ENCODE results near the gene INAFM1.

INAFM1 gene

DNA sequence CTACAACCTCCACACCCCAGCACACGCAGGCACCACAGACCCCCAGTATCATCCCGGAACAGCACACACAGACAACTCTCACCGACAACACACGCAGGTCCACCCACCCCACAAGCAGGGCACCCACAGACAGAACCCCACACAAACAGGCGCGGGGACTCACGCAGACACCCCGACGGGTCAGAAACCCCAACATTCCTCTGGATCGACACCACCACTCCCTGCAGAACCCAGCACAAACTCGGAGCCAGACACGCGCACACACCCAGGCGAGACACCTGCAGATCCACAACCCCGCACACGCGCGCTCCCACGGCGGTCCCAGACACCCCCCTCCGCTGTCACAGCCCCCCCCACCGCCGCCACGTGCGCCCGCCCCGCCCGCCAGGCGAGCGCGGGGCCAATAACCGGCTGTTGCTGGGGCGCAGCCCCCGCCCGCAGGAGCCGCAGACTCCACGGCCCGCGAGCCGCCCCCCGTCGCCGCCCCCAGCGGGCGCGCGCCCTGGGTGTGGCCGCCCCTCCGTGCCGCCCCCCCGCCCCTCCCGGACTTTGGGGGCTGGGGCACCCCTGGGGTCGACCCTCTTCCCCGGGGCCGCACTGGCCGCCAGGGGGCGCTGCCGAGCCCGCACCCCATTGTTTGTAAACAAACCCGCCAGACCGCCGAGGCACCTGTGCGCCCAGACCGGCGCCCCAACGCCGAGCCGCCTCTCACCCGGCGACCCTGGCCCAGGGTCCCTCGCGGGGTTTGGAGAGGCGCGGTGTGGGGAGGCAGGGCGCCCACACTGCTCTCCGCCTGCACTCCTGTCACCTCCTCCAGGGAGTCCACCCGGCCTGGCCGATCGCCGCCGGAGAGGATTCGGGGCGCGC, 44.4 kb upstream of the INAFM1 start:
- FAIRE-seq (peak; percentile 28), DNase-seq (ENCODE audit: insufficient read length, low spot score) (peak; percentile 63)
- TF ChIP-seq PAX5 (IDR thresholded peaks at IDR 0.05; ENCODE audit: insufficient read depth, low read length, severe bottlenecking): no peak
- no peak for TF ChIP-seq POLR2A (IDR thresholded peaks at IDR 0.05; ENCODE audit: low read depth, low read length)
- TF ChIP-seq POLR2AphosphoS5 (IDR thresholded peaks at IDR 0.05; ENCODE audit: low read depth, low read length): no peak; the same call in 1 of the 2 replicates
- no peak for TF ChIP-seq POU2F2 (IDR thresholded peaks at IDR 0.05; ENCODE audit: low read depth, low read length)
- TF ChIP-seq SPI1 (IDR thresholded peaks at IDR 0.05; ENCODE audit: low read depth, low read length): no peak
- TF ChIP-seq TAF1 (IDR thresholded peaks at IDR 0.05; ENCODE audit: low read depth, low read length): no peak

DNA sequence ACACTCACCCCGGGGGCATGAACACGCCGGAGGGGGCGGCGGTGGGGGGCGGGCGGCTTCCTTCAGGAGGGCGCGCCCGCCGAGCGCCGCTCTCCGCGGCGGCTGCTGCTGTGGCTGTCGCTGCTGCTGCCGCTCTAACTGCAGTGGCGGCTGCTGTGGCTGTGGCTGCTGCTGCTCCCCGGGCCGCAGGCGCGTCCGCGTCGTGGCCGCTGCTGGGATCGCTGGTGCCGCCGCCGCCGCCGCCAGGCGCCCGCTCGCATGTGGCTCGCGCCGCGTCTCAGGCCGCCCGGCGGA, 43.8 kb upstream of the INAFM1 start, which contains the start of gene BBC3:
Gene BBC3, minus strand, starts transcription at position 279 of the 294 bp plus-strand sequence. CDS start 2,768 bp downstream, outside the sequence.
- no peak for FAIRE-seq

DNA sequence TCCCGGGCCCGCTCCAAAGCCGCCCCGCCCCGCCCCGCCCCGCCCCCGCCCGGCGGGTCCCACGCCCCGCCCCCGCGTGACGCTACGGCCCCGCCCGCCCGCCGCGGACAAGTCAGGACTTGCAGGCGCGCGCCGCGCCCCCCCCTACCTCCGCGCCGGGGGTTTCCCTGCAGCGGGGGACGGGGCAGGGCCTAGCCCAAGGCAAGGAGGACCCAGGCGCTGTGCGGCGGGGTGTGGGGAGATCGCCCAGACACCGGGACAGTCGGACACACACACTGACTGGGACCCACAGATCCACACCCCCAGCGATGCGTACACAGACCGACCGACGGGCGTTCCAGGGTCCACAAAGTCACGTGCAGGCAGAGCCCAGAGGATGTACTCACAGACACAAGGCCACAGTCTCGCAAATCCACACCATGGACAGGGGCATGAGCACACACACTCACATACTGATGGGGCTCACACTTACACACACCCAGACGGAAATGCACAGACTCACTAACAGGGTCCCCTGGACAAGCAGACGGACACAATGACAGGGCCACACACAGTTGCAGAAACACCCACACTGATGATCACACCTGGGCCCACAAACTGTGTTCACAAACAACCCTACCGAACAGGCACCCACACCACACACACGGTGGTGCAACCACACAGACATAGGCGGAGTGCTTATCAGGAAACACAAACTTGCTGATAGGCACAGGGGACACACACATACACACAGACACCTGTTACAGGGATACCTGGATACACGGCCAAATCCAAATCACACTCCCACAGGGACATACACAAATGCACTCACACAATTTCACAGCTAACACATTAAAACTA, 43.2 kb upstream of the INAFM1 start:
- FAIRE-seq: peak; percentile 85
- TF ChIP-seq POLR2A (IDR thresholded peaks at IDR 0.05; ENCODE audit: low read depth, low read length) (peak; percentile 84), POU2F2 (IDR thresholded peaks at IDR 0.05; ENCODE audit: low read depth, low read length) (no peak), TAF1 (IDR thresholded peaks at IDR 0.05; ENCODE audit: low read depth, low read length) (peak; percentile 56; the same call in 1 of the 2 replicates), PAX5 (IDR thresholded peaks at IDR 0.05; ENCODE audit: insufficient read depth, low read length, severe bottlenecking) (peak; percentile 35), SPI1 (IDR thresholded peaks at IDR 0.05; ENCODE audit: low read depth, low read length) (no peak), POLR2AphosphoS5 (IDR thresholded peaks at IDR 0.05; ENCODE audit: low read depth, low read length) (peak; percentile 71)
- DNase-seq (ENCODE audit: insufficient read length, low spot score): peak; percentile 76

More for the DNA sequence above, 43.8 kb upstream of the INAFM1 start, which contains the start of gene BBC3:
- no peak for DNase-seq (ENCODE audit: insufficient read length, low spot score)
- TF ChIP-seq PAX5 (IDR thresholded peaks at IDR 0.05; ENCODE audit: insufficient read depth, low read length, severe bottlenecking) (no peak), POLR2A (IDR thresholded peaks at IDR 0.05; ENCODE audit: low read depth, low read length) (no peak), POLR2AphosphoS5 (IDR thresholded peaks at IDR 0.05; ENCODE audit: low read depth, low read length) (no peak), TAF1 (IDR thresholded peaks at IDR 0.05; ENCODE audit: low read depth, low read length) (no peak)

DNA sequence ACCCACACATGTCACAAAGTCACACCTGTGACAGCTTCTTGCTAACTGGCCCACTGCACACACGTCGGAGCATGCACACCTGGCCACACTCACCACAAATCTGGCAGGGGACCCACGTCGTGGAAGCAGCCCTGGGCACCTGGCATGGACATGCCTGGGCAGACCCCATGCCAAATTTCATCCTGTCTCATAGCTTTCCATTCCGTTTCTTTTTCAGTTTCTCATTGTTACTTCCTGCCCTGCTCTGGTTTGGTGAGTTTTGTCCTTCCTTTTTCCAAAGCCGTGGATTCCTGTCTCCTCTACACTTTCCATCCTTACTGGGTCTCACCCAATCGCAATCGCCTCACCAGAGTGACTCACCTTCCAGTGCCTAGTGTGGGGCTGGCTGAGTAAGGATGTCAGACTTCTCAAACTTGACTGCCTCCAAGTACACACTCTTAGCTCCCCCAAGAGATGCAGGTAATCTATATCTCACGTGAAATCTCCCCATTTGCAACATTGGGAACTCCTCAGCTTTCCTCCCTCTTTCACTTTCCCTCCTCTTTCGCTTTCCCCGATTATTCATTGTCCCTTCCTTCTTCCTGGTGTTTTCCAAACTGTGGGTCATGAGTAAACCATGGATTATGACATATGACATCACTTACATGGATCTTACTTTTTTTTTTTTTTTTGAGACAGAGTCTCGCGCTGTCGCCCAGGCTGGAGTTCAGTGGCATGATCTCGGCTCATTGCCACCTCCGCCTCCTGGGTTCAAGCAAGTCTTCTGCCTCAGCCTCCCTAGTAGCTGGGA, 42.1 kb upstream of the INAFM1 start:
- DNase-seq (ENCODE audit: insufficient read length, low spot score) (no peak), FAIRE-seq (peak; percentile 71)
- TF ChIP-seq POLR2A (IDR thresholded peaks at IDR 0.05; ENCODE audit: low read depth, low read length) (peak; percentile 16; the same call in 1 of the 2 replicates), POU2F2 (IDR thresholded peaks at IDR 0.05; ENCODE audit: low read depth, low read length) (0 out of 2 replicates have a peak, but pooled peaks have one; percentile 48), POLR2AphosphoS5 (IDR thresholded peaks at IDR 0.05; ENCODE audit: low read depth, low read length) (no peak)

DNA sequence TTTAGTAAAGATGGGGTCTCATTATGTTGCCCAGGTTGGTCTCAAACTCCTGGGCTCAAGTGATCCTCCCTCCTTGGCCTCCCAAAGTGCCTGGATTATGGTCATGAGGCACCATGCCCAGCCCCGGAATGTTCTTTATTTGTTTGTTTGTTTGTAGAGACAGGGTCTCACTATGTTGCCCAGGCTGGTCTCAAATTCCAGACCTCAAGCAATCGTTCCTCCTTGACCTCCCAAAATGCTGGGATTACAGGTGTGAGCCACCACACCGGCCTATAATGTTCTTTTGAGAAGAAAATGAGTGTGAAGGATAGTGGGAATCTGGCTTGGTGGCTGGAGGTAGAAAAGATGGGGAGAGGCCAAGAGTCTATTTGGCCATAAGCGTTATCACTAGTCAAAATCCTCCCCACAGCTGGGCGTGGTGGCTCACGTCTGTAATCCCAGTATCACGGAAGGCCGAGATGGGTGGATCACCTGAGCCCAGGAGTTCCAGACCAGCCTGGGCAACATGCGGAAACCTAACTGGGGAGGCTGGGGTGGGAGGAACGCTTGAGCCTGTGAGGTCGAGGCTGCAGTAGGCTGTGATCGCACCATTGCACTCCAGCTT, 38.5 kb upstream of the INAFM1 start:
- TF ChIP-seq SPI1 (IDR thresholded peaks at IDR 0.05; ENCODE audit: low read depth, low read length): no peak
- no peak for TF ChIP-seq TAF1 (IDR thresholded peaks at IDR 0.05; ENCODE audit: low read depth, low read length)
- TF ChIP-seq PAX5 (IDR thresholded peaks at IDR 0.05; ENCODE audit: insufficient read depth, low read length, severe bottlenecking): no peak
- no peak for TF ChIP-seq POLR2AphosphoS5 (IDR thresholded peaks at IDR 0.05; ENCODE audit: low read depth, low read length)
- no peak for TF ChIP-seq POU2F2 (IDR thresholded peaks at IDR 0.05; ENCODE audit: low read depth, low read length)
- TF ChIP-seq POLR2A (IDR thresholded peaks at IDR 0.05; ENCODE audit: low read depth, low read length): no peak
- FAIRE-seq (no peak), DNase-seq (ENCODE audit: insufficient read length, low spot score) (no peak)

DNA sequence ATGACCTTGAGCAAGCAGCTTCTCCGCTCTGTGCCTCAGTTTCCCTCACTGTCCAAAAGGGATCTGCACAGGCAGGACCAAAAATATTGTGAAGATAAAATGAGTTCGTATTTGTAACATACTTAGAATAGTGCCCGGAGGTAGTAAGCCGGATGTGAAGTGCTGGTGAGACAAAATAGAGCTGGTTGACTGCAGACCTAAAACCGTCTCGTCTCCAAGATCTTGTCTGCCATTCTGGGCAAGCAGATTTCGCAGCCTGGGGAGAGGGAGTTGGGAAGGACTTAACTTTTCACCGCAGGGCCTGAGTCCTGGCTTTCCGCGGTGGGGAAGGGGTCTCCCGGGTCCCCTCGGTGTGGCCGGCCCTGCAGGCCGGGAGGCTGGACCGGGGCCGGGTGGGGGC, 35.5 kb upstream of the INAFM1 start:
- TF ChIP-seq POU2F2 (IDR thresholded peaks at IDR 0.05; ENCODE audit: low read depth, low read length) (no peak), TAF1 (IDR thresholded peaks at IDR 0.05; ENCODE audit: low read depth, low read length) (no peak), POLR2AphosphoS5 (IDR thresholded peaks at IDR 0.05; ENCODE audit: low read depth, low read length) (no peak), POLR2A (IDR thresholded peaks at IDR 0.05; ENCODE audit: low read depth, low read length) (no peak), SPI1 (IDR thresholded peaks at IDR 0.05; ENCODE audit: low read depth, low read length) (no peak), PAX5 (IDR thresholded peaks at IDR 0.05; ENCODE audit: insufficient read depth, low read length, severe bottlenecking) (no peak)

DNA sequence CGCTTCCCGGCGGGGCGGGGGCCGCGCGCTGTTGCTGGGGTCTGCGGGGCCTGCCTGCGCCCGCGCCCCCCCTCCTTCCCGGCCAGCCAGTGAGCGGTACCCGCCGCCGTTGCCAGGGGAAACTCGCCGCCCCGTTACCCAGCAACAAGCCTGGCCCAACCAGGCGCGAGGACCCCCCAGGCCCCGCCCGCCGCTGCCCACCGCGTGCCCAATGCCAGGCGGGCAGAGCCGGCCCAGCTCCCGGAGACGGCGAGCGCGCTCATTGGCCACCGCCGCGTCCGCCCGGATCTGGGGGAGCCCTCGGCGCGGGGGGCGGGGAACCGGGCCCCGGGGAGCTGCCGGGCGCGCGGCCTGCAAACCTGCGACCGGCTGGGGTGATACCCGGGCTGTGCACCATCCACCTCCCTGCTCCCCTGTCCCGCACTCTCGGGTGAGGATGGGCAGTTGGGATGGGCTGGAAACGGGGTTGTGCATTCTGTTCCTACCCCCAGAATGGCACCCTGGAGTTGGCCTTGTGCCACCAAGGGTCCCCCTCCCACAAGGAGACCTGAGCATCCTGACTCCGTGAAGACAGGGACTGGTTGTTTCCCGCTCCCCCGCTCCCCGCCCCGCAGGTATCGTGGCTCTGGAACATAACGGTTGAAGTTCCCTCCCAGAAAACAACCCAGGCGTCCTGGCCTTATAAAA, 34.9 kb upstream of the INAFM1 start:
- peak; percentile 41 for FAIRE-seq
- no peak for TF ChIP-seq POU2F2 (IDR thresholded peaks at IDR 0.05; ENCODE audit: low read depth, low read length)
- no peak for TF ChIP-seq POLR2AphosphoS5 (IDR thresholded peaks at IDR 0.05; ENCODE audit: low read depth, low read length)
- no peak for TF ChIP-seq TAF1 (IDR thresholded peaks at IDR 0.05; ENCODE audit: low read depth, low read length)
- no peak for TF ChIP-seq SPI1 (IDR thresholded peaks at IDR 0.05; ENCODE audit: low read depth, low read length)
- TF ChIP-seq POLR2A (IDR thresholded peaks at IDR 0.05; ENCODE audit: low read depth, low read length): no peak
- TF ChIP-seq PAX5 (IDR thresholded peaks at IDR 0.05; ENCODE audit: insufficient read depth, low read length, severe bottlenecking): no peak
- DNase-seq (ENCODE audit: insufficient read length, low spot score): no peak

More for the DNA sequence above, 35.5 kb upstream of the INAFM1 start:
- no peak for DNase-seq (ENCODE audit: insufficient read length, low spot score)
- peak; percentile 9 for FAIRE-seq

DNA sequence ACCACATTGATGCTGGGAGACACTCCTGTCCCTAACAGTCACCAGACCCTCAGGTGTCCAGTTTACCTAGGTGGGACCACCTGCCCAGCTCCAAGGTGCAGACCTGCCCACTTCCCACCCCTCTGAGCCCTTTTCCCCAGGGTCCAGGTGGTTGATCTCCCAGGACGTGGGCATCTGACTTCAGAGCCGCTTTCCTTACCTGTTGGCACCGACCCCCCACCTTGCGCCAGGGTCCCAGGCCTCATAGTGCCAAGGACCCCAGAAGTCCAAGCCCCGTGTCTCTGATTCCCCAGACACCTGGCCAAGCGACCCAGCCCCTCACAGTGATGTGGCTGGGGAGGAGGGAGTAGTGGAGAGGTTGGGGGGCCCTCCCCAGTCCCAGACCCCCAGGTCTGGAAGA, 34.1 kb upstream of the INAFM1 start:
- FAIRE-seq (no peak), DNase-seq (ENCODE audit: insufficient read length, low spot score) (no peak)
- TF ChIP-seq PAX5 (IDR thresholded peaks at IDR 0.05; ENCODE audit: insufficient read depth, low read length, severe bottlenecking) (no peak), SPI1 (IDR thresholded peaks at IDR 0.05; ENCODE audit: low read depth, low read length) (no peak), POU2F2 (IDR thresholded peaks at IDR 0.05; ENCODE audit: low read depth, low read length) (no peak)
